HG02852 (cell line): ENCODE data around the gene RHBDL1.

Experiments
- ATAC-seq: cut with Tn5 transposase; IDR thresholded peaks from one replicate; pipeline ENCODE4 v1.9.1; 2021; ENCODE audit warnings: mild to moderate bottlenecking, moderate library complexity; ENCODE audit not compliant: unreplicated experiment

The RHBDL1 gene

DNA sequence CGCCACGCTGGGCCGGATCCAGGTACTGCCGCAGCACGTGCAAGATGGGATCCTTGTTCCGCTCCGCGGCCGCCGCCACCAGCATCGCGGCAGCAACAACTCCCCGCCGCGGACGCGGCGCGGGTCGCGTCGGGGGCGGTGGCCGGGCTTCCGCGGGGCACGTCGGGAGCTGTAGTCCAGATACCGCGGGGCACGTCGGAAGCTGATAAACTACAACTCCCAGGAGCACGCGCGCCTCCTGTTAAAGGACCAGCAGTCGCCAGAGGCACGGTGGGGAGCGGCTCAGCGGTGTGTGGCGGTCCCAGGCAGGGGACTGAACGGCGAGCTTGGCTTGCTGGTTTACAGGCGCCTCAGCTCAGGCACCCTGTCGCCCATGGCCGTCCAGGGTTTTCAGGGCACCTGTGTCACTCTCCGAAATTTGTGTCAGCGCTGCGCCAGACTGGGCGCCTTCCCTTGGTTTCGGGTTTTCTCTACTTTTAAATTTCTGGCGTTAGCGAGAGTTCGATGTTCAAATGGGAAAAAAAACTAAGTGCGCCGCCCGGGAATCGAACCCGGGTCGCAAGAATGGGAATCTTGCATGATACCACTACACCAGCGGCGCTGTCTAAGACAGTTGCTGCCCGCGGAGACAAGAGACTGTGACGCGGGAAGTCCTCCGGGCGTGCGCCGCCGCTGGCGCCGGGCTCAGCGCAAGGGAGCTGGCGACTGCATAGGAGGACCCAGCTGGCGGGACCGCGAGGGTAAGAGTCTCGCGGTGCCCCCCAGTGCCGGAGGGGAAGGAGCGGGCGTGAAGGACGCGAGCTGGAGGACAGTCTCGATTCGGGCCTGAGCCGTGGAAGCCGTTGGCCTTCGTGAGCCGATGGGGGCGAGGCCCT lies 39.0 kb upstream of the RHBDL1 start, which contains the start of gene METTL26:
TSS of gene METTL26 (minus strand) at position 100 of the 875 bp plus-strand sequence. CDS start at position 85, 15 bp downstream.
- ATAC-seq: peak; percentile 60

DNA sequence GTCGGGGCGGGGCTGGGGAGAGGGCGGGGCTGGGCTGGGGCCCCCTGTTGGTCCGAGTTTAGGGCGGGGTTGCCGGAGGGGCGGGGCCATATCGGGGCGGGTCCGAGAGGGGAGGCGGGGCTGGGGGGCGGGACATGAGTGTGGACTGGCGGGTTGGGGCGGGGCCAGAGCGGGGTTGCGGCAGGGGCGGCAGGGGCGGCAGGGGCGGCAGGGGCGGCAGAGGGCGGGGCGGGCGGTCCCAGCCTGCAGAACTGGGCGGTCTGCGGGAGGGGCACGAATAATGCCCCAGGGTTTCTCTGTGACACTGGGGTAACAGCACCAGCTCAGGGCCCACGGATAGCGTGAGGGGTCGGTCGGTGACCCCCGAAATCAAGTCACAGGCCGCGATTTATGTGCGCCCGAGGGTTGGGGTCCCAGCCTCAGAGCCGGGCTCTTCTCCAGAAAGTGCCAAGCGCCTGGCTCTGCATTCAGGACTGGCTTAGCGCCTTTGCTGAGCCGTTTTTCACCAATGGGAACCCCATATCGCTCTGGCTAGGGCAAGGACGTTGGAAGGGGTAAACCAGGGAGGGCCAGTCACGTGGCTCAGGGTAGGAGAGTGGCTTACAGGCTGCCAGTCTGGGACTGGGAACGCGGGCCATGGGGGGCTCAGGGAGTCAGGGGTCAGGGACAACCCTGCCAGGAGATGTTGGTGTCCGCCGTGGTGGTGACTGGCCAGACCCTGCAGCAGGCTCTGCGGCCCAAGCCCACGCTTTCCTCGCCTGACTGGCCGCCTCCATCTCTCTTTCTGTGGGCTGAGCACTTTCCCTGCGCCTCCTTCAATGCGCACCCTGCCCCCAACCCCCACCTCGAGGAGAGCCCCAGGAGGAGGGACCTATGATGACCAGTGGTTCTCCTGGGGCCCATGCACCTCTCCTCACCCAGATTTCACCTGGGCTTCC lies 38.1 kb upstream of the RHBDL1 start:
- no peak for ATAC-seq

GRCh38 chr16:638034-638543 lies 37.4 kb upstream of the RHBDL1 start:
- ATAC-seq: no peak

DNA sequence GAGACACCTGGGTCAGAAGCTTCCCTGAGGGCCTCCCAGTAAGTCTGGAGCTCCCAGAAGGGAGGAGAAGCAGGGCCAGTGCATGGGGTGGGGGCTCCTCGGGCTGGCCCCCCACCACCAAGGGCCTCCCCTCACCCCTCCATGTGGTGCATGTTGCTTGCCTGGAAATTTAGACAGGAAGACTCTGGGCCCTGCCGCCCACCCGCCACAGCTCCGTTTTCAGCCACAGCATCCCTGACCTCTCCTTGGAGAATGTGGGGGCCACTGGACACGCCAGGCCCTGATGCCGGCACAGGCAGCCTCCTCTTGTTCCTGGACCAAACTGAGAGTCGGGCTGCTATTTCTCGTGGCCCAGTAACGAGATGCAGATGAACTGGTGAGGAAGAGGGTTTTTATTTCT lies 36.6 kb upstream of the RHBDL1 start:
- no peak for ATAC-seq

DNA sequence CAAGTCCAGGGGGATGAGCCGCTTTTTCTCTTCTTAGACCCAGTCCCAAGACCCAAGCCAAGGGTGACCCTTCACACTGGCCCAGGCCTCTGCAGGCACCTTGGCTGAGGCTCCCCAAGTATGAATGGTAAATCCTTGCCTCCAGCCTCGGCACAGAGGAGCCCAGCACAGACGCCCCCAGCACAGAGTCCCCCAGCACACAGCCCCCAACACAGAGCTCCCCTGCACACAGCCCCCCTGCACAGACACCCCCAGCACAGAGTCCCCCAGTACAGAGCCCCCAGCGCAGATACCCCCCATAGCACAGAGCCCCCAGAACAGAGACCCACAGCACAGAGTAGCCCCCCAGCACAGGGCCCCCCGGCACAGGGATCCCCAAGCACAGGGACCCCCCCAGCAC lies 34.9 kb upstream of the RHBDL1 start:
- no peak for ATAC-seq

GRCh38 chr16:641326-642188 lies 33.9 kb upstream of the RHBDL1 start, which contains the start of gene MCRIP2:
Gene MCRIP2 (plus strand): TSS chr16:641828. CDS start chr16:641992, 164 bp downstream.
- ATAC-seq: peak; percentile 57

- peak; percentile 37 for ATAC-seq
These were observed 33.1 kb upstream of the RHBDL1 start for GRCh38 chr16:642189-643049.

GRCh38 chr16:643050-643368 lies 32.5 kb upstream of the RHBDL1 start:
- no peak for ATAC-seq

DNA sequence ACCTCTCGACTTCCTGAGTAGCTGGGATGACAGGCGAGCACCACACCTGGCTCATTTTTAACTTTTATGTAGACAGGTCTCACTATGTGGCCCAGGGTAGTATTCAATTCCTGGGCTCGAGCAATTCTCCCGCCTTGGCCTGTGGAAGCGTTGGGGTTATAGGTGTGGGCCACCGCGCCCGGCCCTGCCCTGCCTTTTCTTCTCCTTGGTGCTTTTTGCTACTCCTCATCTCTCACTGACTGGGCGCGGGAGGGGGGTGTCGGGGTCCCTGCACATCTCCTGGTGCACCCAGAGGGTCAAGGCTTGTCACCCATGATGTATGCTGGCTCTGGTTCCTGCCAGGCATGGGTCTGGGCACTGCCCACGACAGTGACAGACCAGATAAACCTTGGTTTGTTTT lies 30.9 kb upstream of the RHBDL1 start:
- ATAC-seq: no peak

DNA sequence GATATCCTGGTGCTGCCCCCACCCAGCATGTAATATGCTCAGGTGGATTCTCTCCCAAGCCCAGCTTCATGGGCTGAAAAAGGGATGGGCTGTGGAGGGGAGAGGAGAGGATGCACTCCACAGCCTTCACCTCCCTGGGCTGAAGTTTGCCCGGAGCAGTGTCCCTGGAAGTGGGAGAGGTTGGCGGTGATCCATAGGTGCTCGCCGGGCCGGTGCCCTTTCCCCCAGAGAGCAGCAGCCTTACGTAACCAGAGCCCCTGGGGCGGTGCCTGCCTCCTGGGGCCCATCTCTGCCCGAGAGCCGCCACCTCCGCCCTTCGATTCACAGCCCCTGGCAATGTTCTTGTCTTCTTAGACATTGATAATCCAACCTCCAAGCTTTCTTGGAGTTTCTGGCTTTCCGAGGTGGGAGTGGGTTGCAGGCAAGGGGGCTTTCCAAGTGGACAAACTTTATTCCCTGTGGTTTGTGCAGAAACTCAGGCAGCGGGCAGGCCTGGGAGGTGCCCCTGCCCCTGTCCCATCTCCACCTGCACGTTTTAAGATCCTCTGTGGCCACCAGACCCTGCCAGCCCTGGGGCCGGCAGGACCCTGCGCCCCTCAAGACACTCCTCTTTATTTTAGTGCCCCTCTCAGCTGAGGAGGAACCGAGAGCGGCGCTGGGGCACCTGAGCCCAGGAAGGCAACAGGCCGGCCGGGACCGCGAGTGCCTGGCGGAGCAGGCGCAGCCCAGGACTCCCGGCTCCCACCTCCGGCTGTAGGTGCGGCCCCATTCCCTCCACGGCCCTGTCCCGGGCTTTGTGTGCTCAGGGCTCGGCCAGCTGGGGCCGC lies 29.4 kb upstream of the RHBDL1 start:
- no peak for ATAC-seq

- no peak for ATAC-seq
These were observed 28.7 kb upstream of the RHBDL1 start for GRCh38 chr16:646679-647172.

DNA sequence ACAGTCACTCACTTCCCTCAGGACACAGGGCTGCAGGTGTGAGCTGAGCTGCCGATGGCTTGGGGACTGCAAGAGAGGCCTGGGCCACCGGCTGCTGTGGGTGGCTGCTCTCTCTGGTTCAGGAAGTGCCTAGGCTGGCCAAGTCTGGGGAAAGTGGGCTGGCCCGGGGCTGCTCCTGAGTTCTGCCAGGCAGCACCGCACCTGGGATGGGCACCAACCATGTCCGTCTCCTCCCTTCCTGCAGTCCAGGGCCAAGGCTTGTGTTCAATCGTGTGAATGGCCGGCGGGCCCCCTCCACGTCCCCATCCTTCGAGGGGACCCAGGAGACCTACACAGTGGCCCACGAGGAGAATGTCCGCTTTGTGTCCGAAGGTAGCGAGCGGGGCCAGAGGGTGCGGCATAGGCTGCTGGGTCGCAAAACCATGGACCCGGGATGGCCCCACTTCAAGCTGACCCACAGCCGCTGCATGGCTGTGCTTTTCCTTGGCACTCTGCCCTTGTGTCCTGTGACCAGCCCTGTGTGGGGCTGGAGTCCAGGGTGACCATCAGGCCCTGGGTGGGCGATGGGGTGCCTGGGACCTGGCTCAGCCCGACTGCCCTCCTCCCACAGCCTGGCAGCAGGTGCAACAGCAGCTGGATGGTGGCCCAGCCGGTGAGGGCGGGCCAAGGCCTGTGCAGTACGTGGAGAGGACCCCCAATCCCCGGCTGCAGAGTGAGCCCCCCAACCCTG lies 28.1 kb upstream of the RHBDL1 start:
- no peak for ATAC-seq

GRCh38 chr16:648071-648780 lies 27.2 kb upstream of the RHBDL1 start:
- no peak for ATAC-seq

- peak; percentile 80 for ATAC-seq
These were observed 26.5 kb upstream of the RHBDL1 start, which contains the start of gene WDR90 for GRCh38 chr16:648781-649589. Gene WDR90 (plus strand): TSS chr16:649365. CDS start chr16:649417, 52 bp downstream.

GRCh38 chr16:649631-650030 lies 25.8 kb upstream of the RHBDL1 start:
- peak; percentile 12 for ATAC-seq

DNA sequence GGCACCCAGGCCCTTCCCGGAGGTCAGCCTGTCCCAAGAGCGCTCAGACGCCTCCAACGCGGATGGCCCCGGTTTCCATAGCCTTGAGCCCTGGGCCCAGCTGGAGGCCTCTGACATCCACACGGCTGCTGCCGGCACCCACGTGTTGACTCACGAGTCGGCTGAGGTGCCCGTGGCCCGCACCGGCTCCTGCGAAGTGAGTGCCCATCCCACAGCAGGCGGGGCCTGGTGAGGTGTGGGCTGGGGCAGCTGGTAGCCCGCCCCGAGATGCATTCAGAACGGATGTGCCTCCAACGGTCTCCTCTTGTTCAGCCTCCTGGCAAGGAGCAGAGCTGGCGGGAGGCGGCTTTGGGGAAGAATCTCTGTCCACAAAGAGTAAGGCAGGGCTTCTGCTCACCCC lies 23.6 kb upstream of the RHBDL1 start:
- ATAC-seq: no peak
